ENCODE measurements around the gene CRLF1. TPM values are rescaled to one million over a fixed set of nuclear protein-coding genes. Genes with fewer than 3 reads are reported as not detected.

Gene CRLF1
- total RNA-seq, 4 donors from 2014 or later, result 41.5 to 153 (median 59.6) TPM

DNA sequence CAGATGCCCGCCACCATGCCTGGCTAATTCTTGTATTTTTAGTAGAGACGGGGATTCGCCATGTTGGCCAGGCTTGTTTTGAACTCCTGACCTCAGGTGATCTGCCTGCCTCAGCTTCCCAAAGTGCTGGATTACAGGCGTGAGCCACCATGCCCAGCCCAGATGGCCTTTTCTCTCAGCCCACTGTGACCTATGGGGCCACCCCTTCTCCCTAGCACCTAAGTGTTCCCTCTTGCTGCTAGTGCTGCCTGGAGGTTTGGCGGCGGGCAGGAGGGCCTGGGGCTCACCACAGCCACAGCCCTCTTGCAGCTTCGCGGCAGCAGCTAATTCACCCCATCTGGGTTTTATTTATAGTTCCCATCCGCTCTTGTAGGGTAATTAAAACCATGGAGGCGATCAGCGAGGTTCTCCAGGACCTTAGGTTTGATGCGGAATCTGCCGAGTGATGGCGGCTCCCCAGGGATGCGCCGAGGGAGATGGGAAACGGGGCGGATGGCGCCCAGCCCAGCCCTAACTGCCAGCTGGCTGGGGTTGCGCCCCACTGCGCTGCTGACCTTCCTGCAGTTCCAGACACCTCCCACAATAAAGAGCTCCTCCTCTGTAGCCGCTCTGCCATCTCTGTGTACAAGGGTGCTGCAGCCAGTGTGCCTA is 14.7 kb downstream of the CRLF1 start:
- DNase-seq (ENCODE audit: extremely low spot score), result no peak
- intact Hi-C loops (cut with DNase I), result loop anchor here (5.0 kb wide), 2 partner anchors 85 to 255 kb away; no protein-coding TSS in a partner anchor
- Histone ChIP-seq H3K27ac (replicated peaks in 1 of 4) (no peak overlapping the region), H3K27me3 (no peaks in the 10 kb centered on the region), H3K4me3 (no peak overlapping the region), H3K4me1 (peaks cover 30 to 54% (median 48%) of the 10 kb centered on the region in 4 donors), H3K36me3 (peaks cover 0 to 20% (median 8%) of the 10 kb centered on the region in 4 donors), H3K9me3 (no peaks in the 10 kb centered on the region)
- TF ChIP-seq POLR2A (IDR thresholded peaks at IDR 0.05; ENCODE audit: low read depth) (no peak), POLR2AphosphoS5 (IDR thresholded peaks at IDR 0.05) (no peak), EP300 (IDR thresholded peaks at IDR 0.05) (no peak)
- TF ChIP-seq, protein P1, sequence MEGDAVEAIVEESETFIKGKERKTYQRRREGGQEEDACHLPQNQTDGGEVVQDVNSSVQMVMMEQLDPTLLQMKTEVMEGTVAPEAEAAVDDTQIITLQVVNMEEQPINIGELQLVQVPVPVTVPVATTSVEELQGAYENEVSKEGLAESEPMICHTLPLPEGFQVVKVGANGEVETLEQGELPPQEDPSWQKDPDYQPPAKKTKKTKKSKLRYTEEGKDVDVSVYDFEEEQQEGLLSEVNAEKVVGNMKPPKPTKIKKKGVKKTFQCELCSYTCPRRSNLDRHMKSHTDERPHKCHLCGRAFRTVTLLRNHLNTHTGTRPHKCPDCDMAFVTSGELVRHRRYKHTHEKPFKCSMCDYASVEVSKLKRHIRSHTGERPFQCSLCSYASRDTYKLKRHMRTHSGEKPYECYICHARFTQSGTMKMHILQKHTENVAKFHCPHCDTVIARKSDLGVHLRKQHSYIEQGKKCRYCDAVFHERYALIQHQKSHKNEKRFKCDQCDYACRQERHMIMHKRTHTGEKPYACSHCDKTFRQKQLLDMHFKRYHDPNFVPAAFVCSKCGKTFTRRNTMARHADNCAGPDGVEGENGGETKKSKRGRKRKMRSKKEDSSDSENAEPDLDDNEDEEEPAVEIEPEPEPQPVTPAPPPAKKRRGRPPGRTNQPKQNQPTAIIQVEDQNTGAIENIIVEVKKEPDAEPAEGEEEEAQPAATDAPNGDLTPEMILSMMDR (IDR thresholded peaks at IDR 0.05), result no peak
- 81% methylated on average over 22 of the region's 22 CpGs for WGBS

DNA sequence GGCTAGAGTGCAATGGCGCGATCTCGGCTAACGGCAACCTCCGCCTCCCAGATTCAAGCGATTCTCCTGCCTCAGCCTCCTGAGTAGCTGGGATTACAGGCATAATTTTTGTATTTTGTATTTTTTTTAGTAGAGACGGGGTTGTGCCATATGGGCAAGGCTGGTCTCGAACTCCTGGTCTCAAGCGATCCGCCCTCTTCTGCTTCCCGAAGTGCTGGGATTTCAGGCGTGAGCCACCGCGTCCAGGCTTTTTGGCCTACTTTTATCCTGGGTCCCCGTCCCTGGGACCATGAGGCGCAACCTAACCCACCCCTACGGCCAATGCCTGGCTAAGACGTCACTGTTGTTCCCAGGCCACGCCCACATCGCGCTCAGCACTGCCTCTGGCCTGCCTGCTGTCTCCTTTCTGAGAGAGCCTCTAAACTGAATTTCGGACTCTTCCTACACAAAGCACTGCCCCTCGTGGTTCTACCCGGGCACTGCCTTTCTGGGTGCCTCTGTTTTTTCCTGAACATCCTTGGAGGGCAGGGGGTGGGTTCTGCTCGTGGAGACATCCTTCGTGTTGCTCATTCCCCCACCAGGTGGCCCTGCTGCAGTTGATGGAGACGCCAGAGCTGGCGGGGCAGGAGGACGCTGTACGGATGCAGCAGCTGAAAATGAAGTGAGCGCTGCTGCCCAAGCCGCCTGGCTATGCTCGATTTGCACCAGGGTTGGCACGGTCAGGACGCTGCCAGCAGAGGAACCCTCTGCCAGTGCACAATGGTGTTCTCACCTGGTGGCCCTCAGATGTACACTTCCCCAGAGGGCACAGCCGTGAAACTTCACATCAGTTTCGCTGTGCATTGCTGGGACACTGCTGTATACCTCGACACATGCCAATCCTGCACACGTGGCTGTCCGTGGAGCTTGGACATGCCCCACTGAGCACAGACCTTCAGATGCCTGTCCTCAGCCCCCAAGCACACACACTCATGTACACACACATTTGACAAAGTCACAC is 16.0 kb downstream of the CRLF1 start:
- Histone ChIP-seq H3K27ac (replicated peaks in 1 of 4) (peak overlapping the region in 3 of 4 donors; percentile 22 to 89 (median 87)), H3K9me3 (no peaks in the 10 kb centered on the region), H3K36me3 (peaks cover 0 to 20% (median 8%) of the 10 kb centered on the region in 4 donors), H3K4me1 (peaks cover 30 to 54% (median 48%) of the 10 kb centered on the region in 4 donors), H3K4me3 (peak overlapping the region in 1 of 4 donors; percentile 68), H3K27me3 (no peaks in the 10 kb centered on the region)
- TF ChIP-seq, protein P1 (IDR thresholded peaks at IDR 0.05), result no peak
- no peak for TF ChIP-seq EP300 (IDR thresholded peaks at IDR 0.05)
- no peak for TF ChIP-seq POLR2A (IDR thresholded peaks at IDR 0.05; ENCODE audit: low read depth)
- no peak for TF ChIP-seq POLR2AphosphoS5 (IDR thresholded peaks at IDR 0.05)
- no peak for DNase-seq (ENCODE audit: extremely low spot score)
- intact Hi-C loops (cut with DNase I), result loop anchor here (5.0 kb wide), 2 partner anchors 87 to 257 kb away; no protein-coding TSS in a partner anchor
- WGBS, result 64% methylated on average over 36 of the region's 40 CpGs

DNA sequence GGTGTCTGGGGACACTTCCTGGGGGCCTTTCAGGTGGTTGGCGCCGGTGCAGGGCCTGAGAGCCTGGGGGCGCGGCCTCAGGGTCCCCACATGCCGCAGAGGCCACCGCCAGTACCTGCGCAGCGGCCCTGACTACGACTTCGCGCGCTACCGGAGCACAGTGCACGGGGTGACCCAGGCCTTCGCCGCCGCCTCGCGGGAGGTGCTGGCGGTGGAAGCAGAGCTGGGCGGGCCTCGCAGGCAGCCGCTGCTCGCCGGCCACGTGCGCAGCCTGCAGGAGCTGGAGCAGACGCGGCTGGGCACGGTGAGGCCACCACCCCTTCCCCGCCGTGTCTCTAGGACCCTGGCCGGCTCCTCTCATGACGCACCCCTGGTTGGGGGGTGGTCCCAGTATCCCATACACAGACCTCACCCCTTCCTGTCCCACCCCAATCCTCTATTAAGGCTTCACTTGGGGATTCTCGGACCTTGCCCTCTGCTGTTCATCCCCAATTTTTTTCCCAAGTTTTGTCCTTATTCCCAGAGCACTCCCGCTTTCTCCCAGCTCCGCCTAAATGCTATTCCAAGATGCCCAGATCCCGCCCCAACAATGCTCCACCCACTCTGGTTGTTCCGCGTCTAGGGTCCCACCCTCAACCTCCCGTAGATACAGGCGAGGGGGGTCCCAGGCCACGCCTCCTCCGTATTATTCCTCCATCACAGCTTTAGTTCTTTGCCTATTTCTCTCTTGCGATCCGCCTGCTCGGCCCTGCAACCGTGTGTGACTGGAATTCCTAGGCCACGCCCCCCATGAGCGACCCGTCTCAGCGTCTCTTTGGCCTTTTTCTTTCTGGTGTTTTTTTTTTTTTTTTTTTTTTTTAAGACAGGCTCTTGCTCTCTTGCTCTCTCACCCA is 17.0 kb downstream of the CRLF1 start:
- Histone ChIP-seq H3K4me1 (peaks cover 21 to 46% (median 39%) of the 10 kb centered on the region in 4 donors), H3K27ac (replicated peaks in 1 of 4) (peak overlapping the region; percentile 78 to 89 (median 86)), H3K4me3 (peak overlapping the region; percentile 68 to 96 (median 86)), H3K36me3 (peaks cover 0 to 20% (median 8%) of the 10 kb centered on the region in 4 donors), H3K9me3 (no peaks in the 10 kb centered on the region), H3K27me3 (no peaks in the 10 kb centered on the region)
- no peak for DNase-seq (ENCODE audit: extremely low spot score)
- intact Hi-C loops (cut with DNase I), result loop anchor here (5.0 kb wide), 3 partner anchors 88 to 258 kb away; partner anchors contain the start of gene UPF1
- no peak for TF ChIP-seq POLR2AphosphoS5 (IDR thresholded peaks at IDR 0.05)
- TF ChIP-seq, protein P1 (IDR thresholded peaks at IDR 0.05), result peak in 2 of 3 experiments; percentile 36 to 41
- 22% methylated on average over 25 of the region's 52 CpGs for WGBS

Measured in esophagus muscularis mucosa (tissue), 4 donors.